GM10266 (cell line): ENCODE results near the gene ITIH3.

Experiments used
- DNase-seq: peaks from one replicate; pipeline ENCODE4 v3.0.0; 2012; ENCODE audit errors: extremely low spot score
- TF ChIP-seq, protein P1 (sequence below): IDR thresholded peaks from 2 replicates; pipeline ENCODE4 v1.5.1; 2012; ENCODE audit warnings: mild to moderate bottlenecking, low read depth; ENCODE audit not compliant: control insufficient read depth, insufficient read depth; ENCODE audit errors: missing control alignments

The ITIH3 gene

DNA sequence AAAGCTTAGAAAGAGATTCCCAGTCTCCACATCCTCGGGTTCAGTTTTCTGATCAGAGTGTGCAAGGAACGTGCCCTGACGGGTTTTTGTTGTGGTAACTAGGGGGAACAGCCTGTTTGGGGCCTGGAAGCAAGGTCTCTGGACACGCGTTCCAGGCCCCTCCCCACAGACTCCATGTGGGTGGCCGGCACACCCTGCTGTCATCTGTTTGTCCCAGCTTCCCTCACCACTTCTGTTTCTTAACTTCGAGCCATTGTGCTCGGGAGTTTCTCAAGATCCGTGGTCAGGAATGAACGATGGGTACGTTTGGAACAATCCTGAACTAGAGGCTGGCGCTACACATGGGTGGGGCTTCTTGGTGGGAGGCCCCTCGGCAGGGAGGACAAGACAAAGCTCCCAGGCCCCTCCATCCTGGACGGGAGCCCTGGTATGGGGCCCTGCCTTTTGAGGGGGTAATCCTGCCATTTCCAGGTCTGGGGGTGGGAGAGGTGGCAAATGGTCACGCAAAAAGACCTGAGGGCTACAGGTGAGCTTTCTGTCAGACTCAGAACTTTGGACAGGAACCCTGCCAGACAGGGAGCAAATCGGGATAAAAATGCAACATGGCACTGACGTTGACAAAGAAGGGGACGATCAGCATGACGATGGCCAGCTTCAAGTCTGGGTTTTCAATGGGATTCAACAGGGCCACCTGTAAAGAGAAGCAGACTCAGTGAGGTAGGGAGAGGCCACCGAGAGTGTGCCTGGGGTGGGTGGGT lies 48.7 kb downstream of the ITIH3 start:
- DNase-seq = no peak
- TF ChIP-seq, protein P1, sequence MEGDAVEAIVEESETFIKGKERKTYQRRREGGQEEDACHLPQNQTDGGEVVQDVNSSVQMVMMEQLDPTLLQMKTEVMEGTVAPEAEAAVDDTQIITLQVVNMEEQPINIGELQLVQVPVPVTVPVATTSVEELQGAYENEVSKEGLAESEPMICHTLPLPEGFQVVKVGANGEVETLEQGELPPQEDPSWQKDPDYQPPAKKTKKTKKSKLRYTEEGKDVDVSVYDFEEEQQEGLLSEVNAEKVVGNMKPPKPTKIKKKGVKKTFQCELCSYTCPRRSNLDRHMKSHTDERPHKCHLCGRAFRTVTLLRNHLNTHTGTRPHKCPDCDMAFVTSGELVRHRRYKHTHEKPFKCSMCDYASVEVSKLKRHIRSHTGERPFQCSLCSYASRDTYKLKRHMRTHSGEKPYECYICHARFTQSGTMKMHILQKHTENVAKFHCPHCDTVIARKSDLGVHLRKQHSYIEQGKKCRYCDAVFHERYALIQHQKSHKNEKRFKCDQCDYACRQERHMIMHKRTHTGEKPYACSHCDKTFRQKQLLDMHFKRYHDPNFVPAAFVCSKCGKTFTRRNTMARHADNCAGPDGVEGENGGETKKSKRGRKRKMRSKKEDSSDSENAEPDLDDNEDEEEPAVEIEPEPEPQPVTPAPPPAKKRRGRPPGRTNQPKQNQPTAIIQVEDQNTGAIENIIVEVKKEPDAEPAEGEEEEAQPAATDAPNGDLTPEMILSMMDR = no peak

DNA sequence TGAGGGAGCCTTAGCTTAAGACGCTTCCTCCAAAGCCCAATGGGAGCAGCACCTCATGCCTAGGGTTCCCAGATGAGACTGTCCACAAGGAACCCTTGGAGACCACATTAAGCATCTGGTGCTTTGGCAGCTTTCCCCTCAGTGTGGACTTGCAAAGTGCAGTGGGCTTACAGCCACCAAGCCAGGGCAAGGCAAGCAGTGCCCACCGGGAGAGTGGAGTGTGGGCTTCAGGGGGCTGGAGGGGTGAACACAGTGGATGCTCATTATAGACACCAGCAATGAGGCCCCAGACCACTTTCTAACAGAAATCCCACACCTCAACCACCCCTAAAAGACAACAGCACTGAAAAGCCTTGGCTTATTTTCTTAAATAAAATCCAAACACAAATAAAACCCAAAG lies 49.3 kb downstream of the ITIH3 start:
- TF ChIP-seq, protein P1 = no peak
- DNase-seq = no peak

DNA sequence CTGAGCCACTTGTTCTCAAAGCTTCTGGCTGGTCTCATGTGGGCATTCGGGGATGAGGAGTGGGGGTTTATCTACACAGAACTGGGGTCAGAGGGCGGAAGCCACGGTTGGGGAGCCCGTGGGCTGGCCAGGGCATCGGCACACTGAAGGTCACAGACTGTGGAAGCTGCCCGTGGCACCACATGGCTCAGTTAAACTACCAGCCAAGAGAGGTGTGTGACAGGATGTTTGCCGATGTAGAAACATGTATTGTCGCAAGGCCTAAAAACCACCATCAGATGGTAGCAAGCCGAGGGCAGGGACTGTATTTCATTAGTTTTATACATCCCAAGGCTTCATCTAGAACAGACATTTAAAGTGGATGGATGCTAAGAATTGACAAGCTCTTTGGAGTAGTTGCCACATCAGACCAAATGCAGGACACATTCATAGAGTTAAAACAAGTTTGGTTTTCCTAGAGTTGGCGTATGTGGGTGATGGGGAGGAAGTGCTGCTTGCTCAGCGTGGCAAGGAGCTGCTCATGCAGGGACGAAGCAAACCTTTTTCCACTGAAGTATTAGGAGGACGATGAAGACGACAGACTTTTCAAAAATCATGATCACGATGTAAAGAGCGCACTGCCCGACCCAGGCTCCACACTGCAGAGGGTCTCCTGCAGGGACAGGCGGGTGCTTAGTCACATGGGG lies 49.8 kb downstream of the ITIH3 start:
- no peak for DNase-seq
- TF ChIP-seq, protein P1 = no peak

DNA sequence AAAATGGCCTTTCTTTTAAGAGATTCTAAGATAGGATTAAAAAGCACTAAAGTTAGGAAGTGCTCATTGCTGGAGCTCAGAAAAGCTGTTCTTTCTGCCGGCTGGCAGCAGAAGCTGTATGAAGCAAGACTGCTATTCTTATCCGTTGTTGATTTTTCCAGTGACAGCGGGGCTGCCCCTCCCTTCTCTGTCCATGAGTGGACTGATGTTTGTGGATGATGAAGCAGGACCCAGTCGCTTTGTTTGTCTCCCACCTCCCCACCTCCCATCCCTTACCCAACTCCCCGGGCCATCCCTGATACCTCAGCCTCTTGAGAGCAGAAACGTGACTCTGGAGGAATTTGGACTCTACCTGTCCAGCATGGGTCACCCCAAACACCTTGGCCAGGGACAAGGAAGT lies 50.6 kb downstream of the ITIH3 start:
- DNase-seq = no peak
- TF ChIP-seq, protein P1 = no peak

DNA sequence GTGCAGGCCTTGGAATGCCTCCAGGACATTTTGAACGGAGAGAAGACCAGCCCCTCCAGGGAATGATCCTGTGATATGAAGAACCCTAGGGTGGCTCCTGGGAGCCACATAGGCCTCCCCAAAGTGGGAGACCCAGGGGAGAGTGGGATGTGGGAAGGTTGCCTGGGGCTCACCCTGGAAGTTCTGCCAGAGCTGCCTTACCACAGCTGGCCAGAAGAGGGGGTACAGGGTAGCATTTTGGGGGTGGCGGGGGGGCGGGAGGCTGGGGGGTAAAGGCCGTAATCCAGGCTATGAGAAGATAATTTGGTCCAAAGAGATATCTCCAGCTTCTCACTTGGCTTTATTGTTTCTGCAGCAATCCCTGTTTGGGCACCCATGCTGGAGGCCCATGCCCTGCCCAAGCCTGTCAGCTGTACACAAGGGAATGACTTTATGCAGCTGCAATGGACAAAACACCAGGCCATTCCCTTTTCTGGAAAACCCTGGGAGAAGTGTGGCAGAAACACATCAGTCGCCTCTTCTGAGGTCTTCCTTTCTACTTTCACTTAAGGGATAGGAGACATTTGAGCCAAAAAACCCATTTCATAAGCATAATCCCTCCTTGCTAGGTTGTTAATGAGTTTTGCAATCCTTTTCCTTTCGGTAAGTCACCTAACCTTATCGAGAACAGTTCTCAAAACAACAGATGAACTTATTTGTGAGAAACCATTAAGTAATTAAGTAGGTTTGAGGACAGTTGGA lies 51.3 kb downstream of the ITIH3 start:
- TF ChIP-seq, protein P1 = peak; percentile 37
- DNase-seq = no peak

DNA sequence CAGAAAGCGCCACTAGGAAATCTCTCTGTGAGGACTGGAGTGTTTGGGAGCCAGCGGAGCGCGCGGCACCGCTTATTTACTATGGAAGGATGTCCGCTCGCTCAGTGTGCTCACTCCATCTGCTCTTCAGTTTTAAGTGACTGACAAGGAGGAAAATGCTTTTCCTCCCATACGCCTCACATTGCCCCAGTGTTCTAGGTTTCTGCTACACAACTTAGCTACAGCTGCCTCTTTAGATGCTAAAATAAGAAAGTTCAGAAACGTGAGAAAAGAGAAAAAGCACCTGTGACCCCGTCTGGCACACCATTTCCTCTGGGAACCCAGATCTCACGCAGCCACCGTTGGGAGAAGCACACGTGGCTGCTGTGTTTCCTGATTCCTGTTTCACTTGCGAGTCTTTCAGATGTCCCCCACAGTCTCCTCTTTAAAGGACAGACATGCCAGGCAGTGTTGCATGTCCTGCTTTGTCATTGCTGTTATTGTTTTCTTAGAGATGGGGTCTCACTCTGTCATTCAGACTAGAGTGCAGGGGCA lies 51.9 kb downstream of the ITIH3 start:
- TF ChIP-seq, protein P1 = no peak
- DNase-seq = no peak
